Epithelial cell of esophagus (primary cell): Measurements from ENCODE around the gene MAN1C1.

Source experiments
- DNase-seq: peaks from one replicate; pipeline ENCODE4 v3.0.0; 2010; ENCODE audit warnings: low read depth
- H3K4me3 ChIP-seq: 2 replicates; pipeline ENCODE4 v1.5.1; 2011; ENCODE audit warnings: mild to moderate bottlenecking, low read length, control low read depth
- TF ChIP-seq, protein P1 (sequence below): IDR thresholded peaks from 2 replicates; pipeline ENCODE4 v1.5.1; 2011; ENCODE audit warnings: low read depth, mild to moderate bottlenecking, low read length, control low read depth, inconsistent platforms; ENCODE audit not compliant: insufficient read depth; ENCODE audit errors: missing control alignments

The MAN1C1 gene

DNA sequence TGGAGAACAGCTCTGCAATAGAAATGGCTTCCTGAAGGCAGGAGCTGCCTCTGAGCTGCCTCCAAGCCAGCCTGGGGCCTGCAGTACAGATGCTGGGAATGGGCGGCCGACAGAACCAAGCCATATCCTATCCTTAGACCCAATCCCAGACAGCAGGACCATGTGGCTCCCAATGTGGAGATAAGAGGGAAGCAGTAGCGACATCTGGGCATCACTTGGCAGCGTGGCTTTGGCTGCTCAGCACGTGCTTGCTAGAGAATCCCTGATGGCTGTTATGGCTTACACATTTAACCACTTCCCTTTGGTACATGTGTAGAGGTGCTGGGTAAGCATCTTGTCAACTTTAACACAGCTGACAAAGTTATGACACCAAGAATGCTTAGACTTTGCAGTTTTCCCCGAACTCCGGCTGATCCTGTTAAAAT, 87.7 kb downstream of the MAN1C1 start:
- no peak overlapping the region for H3K4me3 ChIP-seq
- DNase-seq = no peak
- TF ChIP-seq, protein P1, sequence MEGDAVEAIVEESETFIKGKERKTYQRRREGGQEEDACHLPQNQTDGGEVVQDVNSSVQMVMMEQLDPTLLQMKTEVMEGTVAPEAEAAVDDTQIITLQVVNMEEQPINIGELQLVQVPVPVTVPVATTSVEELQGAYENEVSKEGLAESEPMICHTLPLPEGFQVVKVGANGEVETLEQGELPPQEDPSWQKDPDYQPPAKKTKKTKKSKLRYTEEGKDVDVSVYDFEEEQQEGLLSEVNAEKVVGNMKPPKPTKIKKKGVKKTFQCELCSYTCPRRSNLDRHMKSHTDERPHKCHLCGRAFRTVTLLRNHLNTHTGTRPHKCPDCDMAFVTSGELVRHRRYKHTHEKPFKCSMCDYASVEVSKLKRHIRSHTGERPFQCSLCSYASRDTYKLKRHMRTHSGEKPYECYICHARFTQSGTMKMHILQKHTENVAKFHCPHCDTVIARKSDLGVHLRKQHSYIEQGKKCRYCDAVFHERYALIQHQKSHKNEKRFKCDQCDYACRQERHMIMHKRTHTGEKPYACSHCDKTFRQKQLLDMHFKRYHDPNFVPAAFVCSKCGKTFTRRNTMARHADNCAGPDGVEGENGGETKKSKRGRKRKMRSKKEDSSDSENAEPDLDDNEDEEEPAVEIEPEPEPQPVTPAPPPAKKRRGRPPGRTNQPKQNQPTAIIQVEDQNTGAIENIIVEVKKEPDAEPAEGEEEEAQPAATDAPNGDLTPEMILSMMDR = no peak

DNA sequence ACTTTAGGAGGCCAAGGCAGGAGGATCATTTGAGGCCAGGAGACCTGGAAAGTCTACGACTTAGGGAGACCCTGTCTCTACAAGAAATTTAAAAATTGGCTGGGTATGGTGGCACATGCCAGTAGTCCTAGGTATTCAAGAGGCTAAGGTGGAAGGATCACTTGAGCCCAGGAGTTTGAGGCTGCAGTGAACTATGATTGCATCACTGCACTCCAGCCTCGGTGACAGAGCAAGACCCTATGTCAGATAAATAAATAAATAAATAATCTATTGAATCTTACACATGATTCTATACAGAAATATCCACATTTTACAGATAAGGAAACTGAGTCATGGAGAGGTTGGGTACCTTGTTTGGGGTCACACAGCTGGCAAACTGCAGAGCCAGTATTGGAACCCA, 89.1 kb downstream of the MAN1C1 start:
- DNase-seq = no peak
- H3K4me3 ChIP-seq = no peak overlapping the region
- TF ChIP-seq, protein P1 = no peak

DNA sequence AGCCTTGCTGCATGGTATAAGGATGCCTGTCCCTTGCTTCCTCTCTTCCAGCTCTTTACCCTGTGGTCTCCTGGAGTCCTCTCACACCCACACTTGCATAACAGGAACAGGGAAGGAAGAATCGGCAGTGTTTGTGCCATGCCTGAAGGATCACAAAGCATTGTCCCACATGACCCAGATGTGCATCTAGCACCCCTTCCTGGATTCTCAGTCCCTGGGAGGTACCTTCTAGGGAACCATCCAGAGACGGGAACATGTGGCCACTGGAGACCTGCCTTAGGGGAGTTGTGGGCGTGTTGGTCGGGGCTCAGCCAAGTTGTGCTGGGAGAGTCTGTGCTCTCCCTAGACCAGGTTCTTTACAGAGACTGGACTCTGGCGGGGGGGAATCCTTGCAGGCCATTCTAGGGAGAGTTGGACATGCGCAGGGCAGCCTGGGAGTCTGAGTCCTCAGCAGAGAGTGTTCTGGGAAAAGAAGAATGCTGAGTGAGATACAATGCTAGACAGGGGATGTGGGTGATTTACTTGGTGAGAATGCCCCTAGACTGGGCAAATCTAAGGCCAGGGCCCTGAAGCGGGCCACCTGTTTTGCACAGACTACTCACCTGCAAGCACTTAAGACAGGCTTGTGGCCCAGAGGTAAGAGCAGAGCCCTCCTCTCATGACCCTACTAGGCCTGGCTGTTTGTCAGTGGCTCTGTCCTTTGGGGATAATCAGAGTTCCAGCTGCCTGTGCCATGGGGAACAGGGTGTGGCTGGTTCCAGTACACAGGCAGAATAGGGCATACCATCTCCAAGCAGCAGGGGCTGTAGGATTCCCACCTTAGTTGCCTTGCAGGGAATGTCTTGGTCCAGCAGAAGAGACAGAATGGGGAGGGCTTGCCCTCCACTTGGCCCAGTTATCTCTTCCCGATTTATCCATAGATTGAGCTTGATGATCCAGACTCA, 89.8 kb downstream of the MAN1C1 start:
- TF ChIP-seq, protein P1 = no peak
- H3K4me3 ChIP-seq = no peak overlapping the region
- no peak for DNase-seq

DNA sequence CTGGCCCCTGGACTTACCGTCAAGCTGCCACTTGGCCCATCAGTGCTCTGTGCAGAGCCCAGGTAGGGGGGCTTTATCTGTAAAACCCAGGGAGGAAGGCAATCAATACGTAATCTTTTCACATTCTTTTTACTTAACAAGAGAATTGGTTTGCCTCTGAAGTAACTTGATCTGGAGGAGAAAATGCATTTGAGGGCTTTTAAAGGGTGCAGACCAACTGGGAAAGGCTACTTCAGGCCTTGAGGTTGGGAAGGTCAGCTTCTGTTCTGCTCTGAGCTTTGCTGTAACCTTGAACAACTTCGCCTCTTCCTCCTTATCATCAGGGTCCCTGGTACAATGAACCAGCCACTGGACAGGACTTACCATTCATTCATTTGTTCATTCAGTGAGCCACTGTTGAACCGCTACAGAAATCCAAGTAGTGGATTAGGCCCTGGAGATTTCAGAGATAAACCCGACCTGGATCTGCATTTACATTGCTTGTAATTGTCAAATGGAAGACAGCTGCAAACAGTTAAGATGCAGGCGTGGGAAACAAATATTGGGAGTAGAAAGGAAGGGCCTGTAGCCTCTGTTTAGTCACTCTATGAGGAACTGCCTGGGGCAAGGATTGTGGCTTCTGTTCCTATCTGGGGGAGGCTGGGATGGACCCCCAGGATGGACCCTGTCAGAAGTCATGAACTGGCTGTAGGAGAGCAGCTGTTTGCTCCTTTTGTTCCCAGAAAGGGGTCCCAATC, 90.9 kb downstream of the MAN1C1 start:
- TF ChIP-seq, protein P1 = no peak
- peak; percentile 71 for DNase-seq
- H3K4me3 ChIP-seq = no peak overlapping the region

DNA sequence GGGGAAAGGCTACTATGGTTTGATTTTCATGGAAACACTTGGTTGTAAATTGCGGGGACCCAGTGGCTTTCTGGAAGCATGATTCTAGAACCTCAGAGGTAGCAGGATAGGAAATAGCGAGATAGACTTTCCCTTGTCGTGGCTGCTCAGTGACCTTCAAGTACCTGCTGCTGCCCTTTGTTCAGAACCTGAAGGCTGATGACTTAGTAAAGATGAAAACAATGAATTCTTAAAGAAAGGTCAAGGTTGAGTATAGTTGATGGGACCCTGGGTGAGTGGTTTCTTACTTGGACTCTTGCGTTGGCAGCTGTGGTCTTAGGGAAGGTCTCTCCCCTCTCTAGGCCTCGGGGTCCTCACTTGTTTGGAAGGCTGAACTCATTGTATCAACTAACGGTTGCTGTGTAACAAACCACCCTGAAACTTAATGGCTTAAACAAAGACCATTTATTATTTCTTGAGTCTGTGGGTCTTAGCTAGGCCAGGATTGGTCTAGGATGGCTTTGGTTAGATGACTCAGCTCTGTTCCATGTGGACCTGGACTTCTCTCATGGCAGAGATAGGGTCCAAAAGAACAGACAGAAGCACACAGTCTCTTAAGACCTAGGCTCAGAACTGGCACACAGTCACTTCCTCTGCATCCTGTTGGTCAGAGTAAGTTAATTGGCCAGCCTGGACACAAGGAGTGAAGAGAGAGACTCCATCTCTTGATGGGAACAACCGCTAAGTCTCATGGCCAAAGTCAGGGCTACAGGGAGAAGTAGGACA, 94.2 kb downstream of the MAN1C1 start:
- TF ChIP-seq, protein P1 = no peak
- DNase-seq = no peak
- H3K4me3 ChIP-seq = no peak overlapping the region

DNA sequence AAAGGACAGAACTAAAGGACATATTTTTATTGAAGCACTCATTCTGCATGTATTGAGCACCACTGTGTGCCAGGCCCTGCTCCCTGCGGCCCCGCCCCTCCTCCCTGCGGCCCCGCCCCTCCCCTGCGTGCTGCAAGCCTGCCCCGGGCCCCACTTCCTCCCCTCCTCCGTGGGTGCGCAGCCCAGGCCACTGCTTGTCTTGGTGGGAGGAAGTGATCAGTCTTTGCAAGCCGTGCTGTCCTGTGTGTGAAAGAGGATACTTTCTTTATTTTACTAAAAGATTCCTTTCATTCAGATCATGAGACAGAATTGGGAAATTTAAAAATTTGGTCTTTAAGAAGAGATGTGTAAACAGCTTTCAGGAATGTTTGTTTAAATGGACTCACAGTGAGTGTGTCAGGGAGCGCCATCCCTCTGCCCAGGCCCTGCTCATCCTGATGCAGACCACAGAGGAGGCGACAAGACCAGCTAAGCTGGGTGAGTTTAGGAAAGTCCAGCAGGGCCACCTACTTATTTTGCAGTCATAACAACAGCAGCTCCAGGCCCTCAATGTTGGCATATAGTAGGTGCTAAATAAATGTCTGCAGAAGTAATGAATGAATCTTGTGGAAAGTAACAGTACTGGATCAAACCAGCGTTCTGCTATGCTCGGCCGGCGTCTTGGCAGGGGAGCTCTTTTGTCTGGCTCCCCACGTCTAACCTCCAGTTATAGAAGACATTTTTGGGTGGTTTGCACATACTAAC, 95.1 kb downstream of the MAN1C1 start:
- no peak overlapping the region for H3K4me3 ChIP-seq
- TF ChIP-seq, protein P1 = no peak
- peak; percentile 39 for DNase-seq
